IPS-20b (cell line): ENCODE measurements around the gene PHF11.

Source experiments
- H3K27ac ChIP-seq: one replicate; pipeline ENCODE4 v1.5.1; 2013; ENCODE audit warnings: low read length
- H3K27me3 ChIP-seq: 2 replicates; pipeline ENCODE4 v1.6.1; 2013; ENCODE audit warnings: mild to moderate bottlenecking, low read length, inconsistent platforms; ENCODE audit not compliant: insufficient read depth
- H3K36me3 ChIP-seq: 2 replicates; pipeline ENCODE4 v1.6.1; 2013; ENCODE audit warnings: low read depth, mild to moderate bottlenecking, inconsistent platforms, low read length, moderate library complexity; ENCODE audit not compliant: insufficient read depth
- H3K4me1 ChIP-seq: 2 replicates; pipeline ENCODE4 v1.6.1; 2013; ENCODE audit warnings: mild to moderate bottlenecking, control low read depth, inconsistent platforms, low read length, moderate library complexity; ENCODE audit not compliant: insufficient read depth
- H3K4me3 ChIP-seq: 2 replicates; pipeline ENCODE4 v1.5.1; 2013; ENCODE audit warnings: mild to moderate bottlenecking, low read length, inconsistent platforms
- H3K9ac ChIP-seq: 2 replicates; pipeline ENCODE4 v1.6.1; 2013; ENCODE audit warnings: low read depth, mild to moderate bottlenecking, inconsistent platforms, low read length, moderate library complexity
- H3K9me3 ChIP-seq: 2 replicates; pipeline ENCODE4 v1.6.1; 2013; ENCODE audit warnings: mild to moderate bottlenecking, low read depth, low read length, inconsistent platforms; ENCODE audit not compliant: insufficient read depth

Gene PHF11

GRCh38 chr13:49533591-49534269 lies 38.0 kb downstream of the PHF11 start:
- H3K4me3 ChIP-seq: no peak overlapping the region
- H3K9me3 ChIP-seq: no peaks in the 10 kb centered on the region
- H3K4me1 ChIP-seq: no peaks in the 10 kb centered on the region
- peaks cover 49% of the 10 kb centered on the region for H3K36me3 ChIP-seq
- no peaks in the 10 kb centered on the region for H3K27me3 ChIP-seq
- H3K9ac ChIP-seq: no peak overlapping the region
- H3K27ac ChIP-seq: no peak overlapping the region

DNA sequence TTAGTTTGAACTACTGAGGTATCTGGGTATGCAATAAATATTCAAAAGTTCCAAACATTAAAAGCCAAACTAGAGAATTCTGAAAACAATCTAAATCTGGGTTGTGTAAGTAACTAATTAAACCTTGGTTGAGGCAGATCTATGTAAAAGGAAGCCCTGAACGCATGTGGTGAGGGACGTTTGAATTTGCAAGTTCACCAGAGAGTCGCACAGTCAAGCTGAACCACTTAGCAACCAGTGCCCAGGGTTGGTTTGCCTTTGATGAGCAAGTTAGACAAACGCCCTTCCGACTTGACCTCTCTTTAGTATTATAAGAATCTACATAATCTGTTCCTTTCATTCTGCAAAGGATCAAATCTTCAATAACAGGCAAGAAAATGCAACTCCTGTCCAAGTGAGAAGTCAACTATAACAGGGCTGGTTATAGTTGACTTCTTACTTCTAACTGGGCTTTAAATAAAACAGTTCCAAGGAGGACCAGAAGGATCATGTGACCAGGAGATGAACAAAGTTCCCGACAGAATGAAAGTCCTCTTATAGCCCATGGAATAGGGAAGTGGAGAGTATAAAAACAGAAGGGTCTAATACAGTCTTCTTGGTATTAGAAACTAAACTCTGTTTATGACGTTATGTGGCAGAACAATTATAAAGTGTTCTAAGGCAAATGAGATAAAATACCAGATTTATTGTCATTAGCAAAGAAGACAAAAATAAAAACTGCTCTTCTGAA lies 40.6 kb downstream of the PHF11 start:
- Histone ChIP-seq H3K9ac (no peak overlapping the region), H3K36me3 (peaks cover 69% of the 10 kb centered on the region), H3K4me3 (no peak overlapping the region), H3K27me3 (no peaks in the 10 kb centered on the region), H3K9me3 (no peaks in the 10 kb centered on the region), H3K4me1 (no peaks in the 10 kb centered on the region), H3K27ac (no peak overlapping the region)

GRCh38 chr13:49538404-49538803 lies 42.7 kb downstream of the PHF11 start:
- H3K27ac ChIP-seq: no peak overlapping the region
- no peaks in the 10 kb centered on the region for H3K27me3 ChIP-seq
- H3K36me3 ChIP-seq: peaks cover 71% of the 10 kb centered on the region
- H3K9ac ChIP-seq: no peak overlapping the region
- no peak overlapping the region for H3K4me3 ChIP-seq
- no peaks in the 10 kb centered on the region for H3K9me3 ChIP-seq
- no peaks in the 10 kb centered on the region for H3K4me1 ChIP-seq

GRCh38 chr13:49539313-49539712 lies 43.6 kb downstream of the PHF11 start:
- Histone ChIP-seq H3K27ac (no peak overlapping the region), H3K9ac (no peak overlapping the region)

GRCh38 chr13:49539746-49540145 lies 44.0 kb downstream of the PHF11 start:
- H3K4me1 ChIP-seq: no peaks in the 10 kb centered on the region
- H3K9ac ChIP-seq: no peak overlapping the region
- no peaks in the 10 kb centered on the region for H3K27me3 ChIP-seq
- peaks cover 75% of the 10 kb centered on the region for H3K36me3 ChIP-seq
- H3K4me3 ChIP-seq: no peak overlapping the region
- no peak overlapping the region for H3K27ac ChIP-seq
- no peaks in the 10 kb centered on the region for H3K9me3 ChIP-seq

More at GRCh38 chr13:49539313-49539712, 43.6 kb downstream of the PHF11 start:
- H3K4me1 ChIP-seq: no peaks in the 10 kb centered on the region
- no peaks in the 10 kb centered on the region for H3K9me3 ChIP-seq
- no peaks in the 10 kb centered on the region for H3K27me3 ChIP-seq
- peaks cover 71% of the 10 kb centered on the region for H3K36me3 ChIP-seq
- H3K4me3 ChIP-seq: no peak overlapping the region

GRCh38 chr13:49540552-49540951 lies 44.8 kb downstream of the PHF11 start:
- H3K27me3 ChIP-seq: no peaks in the 10 kb centered on the region
- no peak overlapping the region for H3K27ac ChIP-seq
- no peak overlapping the region for H3K9ac ChIP-seq
- peaks cover 83% of the 10 kb centered on the region for H3K36me3 ChIP-seq
- H3K4me3 ChIP-seq: no peak overlapping the region
- no peaks in the 10 kb centered on the region for H3K9me3 ChIP-seq
- no peaks in the 10 kb centered on the region for H3K4me1 ChIP-seq

DNA sequence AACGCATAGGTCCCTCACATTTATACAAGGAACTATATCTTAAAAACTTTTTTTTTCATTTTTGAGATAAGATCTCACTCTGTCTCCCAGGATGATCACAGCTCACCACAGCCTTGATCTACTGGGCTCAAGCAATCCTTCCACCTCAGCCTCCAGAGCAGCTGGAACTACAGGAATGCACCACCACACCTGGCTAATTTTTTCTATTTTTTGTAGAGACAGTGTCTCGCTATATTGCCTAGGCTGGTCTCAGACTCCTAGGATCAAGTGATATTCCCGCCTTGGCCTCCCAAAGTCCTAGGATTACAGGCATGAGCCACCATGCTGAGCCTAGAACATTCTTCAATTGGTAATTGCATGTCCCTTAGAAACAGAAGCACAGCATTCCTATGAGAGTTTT lies 47.9 kb downstream of the PHF11 start:
- Histone ChIP-seq H3K4me3 (no peak overlapping the region), H3K27ac (no peak overlapping the region), H3K27me3 (no peaks in the 10 kb centered on the region), H3K4me1 (no peaks in the 10 kb centered on the region), H3K9ac (no peak overlapping the region), H3K36me3 (peaks cover 95% of the 10 kb centered on the region), H3K9me3 (no peaks in the 10 kb centered on the region)

GRCh38 chr13:49545661-49546060 lies 49.9 kb downstream of the PHF11 start:
- H3K4me1 ChIP-seq: no peaks in the 10 kb centered on the region
- H3K27ac ChIP-seq: no peak overlapping the region
- no peak overlapping the region for H3K4me3 ChIP-seq
- no peaks in the 10 kb centered on the region for H3K27me3 ChIP-seq
- no peak overlapping the region for H3K9ac ChIP-seq
- no peaks in the 10 kb centered on the region for H3K9me3 ChIP-seq
- peaks cover 96% of the 10 kb centered on the region for H3K36me3 ChIP-seq

GRCh38 chr13:49546561-49546960 lies 50.8 kb downstream of the PHF11 start:
- no peaks in the 10 kb centered on the region for H3K4me1 ChIP-seq
- H3K36me3 ChIP-seq: peaks cover 92% of the 10 kb centered on the region
- no peak overlapping the region for H3K27ac ChIP-seq
- no peak overlapping the region for H3K9ac ChIP-seq
- H3K9me3 ChIP-seq: no peaks in the 10 kb centered on the region
- H3K27me3 ChIP-seq: no peaks in the 10 kb centered on the region
- H3K4me3 ChIP-seq: no peak overlapping the region

GRCh38 chr13:49549289-49549688 lies 53.5 kb downstream of the PHF11 start:
- Histone ChIP-seq H3K27me3 (no peaks in the 10 kb centered on the region), H3K27ac (no peak overlapping the region), H3K9me3 (no peaks in the 10 kb centered on the region), H3K4me1 (no peaks in the 10 kb centered on the region), H3K9ac (no peak overlapping the region), H3K4me3 (no peak overlapping the region), H3K36me3 (peaks cover 74% of the 10 kb centered on the region)

GRCh38 chr13:49550942-49551644 lies 55.3 kb downstream of the PHF11 start:
- Histone ChIP-seq H3K9ac (no peak overlapping the region), H3K4me1 (no peaks in the 10 kb centered on the region), H3K27me3 (no peaks in the 10 kb centered on the region), H3K36me3 (peaks cover 72% of the 10 kb centered on the region), H3K9me3 (no peaks in the 10 kb centered on the region), H3K27ac (no peak overlapping the region), H3K4me3 (no peak overlapping the region)

DNA sequence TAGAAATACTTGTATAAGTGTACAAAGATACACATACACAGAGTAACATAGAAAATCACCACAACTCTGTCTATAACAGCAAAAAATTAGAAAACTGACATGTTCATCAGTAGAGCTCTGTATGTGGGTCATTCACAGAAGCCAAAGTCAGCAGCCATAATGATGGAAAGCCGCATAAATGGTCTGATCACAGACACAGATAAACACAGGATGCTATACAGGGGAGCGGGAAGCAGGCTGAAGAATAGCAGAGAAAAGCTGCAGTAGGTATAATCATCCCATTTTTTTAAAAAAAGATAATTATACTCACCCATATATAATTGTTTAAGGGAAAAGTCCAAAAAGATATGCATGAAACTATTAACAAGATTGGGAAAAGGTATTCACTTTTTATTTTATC lies 58.1 kb downstream of the PHF11 start:
- Histone ChIP-seq H3K36me3 (peaks cover 65% of the 10 kb centered on the region), H3K27ac (no peak overlapping the region), H3K9ac (no peak overlapping the region), H3K9me3 (no peaks in the 10 kb centered on the region), H3K27me3 (no peaks in the 10 kb centered on the region), H3K4me3 (no peak overlapping the region), H3K4me1 (no peaks in the 10 kb centered on the region)
